ENCODE data around the gene YOD1.

- TF ChIP-seq CTCF (IDR thresholded peaks at IDR 0.05; ENCODE audit: low read length): no peak
- no peak for TF ChIP-seq EZH2 (IDR thresholded peaks at IDR 0.05; ENCODE audit: borderline replicate concordance, low read length)
Measured at GRCh38 chr1:207081088-207081487, 30.1 kb upstream of the YOD1 start.
